Measurements from ENCODE around the gene SEMA5B.

DNA sequence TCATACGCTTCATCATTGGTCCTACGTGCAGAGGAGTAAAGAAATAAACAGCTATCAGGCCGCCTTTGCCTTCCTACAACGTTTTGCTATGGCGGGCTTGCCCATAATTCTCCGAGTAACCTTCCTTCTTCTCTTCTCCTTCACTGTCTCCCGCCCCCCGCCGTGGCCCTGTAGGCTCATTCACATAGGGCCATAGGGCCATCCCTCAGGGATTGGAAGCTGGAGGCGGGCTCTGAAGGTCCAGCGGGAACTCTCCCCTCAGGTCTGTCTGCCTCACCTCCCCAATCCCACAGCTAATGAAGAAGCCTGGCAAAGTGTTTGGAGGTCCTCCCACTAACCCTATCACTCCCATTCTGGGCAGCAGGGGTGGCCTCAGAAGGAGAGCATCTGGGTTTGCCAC lies 43.6 kb downstream of the SEMA5B start:
- TF ChIP-seq, protein P1, sequence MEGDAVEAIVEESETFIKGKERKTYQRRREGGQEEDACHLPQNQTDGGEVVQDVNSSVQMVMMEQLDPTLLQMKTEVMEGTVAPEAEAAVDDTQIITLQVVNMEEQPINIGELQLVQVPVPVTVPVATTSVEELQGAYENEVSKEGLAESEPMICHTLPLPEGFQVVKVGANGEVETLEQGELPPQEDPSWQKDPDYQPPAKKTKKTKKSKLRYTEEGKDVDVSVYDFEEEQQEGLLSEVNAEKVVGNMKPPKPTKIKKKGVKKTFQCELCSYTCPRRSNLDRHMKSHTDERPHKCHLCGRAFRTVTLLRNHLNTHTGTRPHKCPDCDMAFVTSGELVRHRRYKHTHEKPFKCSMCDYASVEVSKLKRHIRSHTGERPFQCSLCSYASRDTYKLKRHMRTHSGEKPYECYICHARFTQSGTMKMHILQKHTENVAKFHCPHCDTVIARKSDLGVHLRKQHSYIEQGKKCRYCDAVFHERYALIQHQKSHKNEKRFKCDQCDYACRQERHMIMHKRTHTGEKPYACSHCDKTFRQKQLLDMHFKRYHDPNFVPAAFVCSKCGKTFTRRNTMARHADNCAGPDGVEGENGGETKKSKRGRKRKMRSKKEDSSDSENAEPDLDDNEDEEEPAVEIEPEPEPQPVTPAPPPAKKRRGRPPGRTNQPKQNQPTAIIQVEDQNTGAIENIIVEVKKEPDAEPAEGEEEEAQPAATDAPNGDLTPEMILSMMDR (IDR thresholded peaks at IDR 0.05) = no peak
- TF ChIP-seq POLR2A (IDR thresholded peaks at IDR 0.05) = no peak
